HG02870 (cell line): ENCODE measurements around the gene ACP2.
"Not testable (repeated sequence)": the region's sequence is repeated elsewhere in the genome, so short reads cannot be mapped to it uniquely, and the experiment has no call there.

Experiments
- ATAC-seq: cut with Tn5 transposase; IDR thresholded peaks from one replicate; pipeline ENCODE4 v1.9.1; 2021; ENCODE audit warnings: mild to moderate bottlenecking, moderate library complexity; ENCODE audit not compliant: unreplicated experiment

ACP2 gene

DNA sequence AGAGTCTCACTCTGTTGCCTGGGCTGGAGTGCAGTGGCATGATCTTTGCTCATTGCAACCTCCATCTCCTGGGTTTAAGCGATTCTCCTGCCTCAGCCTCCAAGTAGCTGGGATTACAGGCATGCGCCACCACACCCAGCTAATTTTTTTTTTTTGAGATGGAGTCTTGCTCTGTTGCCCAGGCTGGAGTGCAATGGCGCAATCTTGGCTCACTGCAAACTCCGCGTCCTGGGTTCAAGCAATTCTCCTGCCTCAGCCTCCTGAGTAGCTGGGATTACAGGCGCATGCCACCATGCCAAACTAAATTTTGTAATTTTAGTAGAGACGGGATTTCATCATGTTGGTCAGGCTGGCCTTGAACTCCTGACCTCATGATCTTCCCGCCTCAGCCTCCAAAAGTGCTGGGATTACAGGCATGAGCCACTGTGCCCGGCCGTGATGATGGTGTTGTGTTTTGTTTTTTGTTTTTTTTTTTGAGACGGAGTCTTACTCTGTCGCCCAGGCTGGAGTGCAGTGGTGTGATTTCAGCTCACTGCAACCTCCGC lies 40.5 kb downstream of the ACP2 start:
- ATAC-seq, result not testable (repeated sequence)

DNA sequence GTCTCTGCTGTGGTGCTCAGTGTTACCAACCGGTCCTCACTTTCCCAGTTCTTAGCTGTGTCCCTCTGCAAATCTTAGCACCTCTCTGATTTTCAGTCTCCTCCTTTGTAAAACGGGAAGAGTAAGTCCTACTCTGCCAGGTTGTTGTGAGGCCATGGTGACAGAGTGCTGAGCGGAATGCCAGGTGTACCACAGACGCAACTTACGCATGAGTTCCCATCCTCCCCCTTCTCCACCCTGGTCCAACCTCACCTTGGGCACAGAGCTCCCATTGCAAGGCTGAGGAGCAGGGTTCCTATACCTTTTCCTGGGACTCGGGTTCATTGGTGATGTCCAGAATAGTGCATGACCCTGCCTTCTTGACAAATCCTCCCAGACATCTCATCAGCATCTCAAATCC lies 41.2 kb downstream of the ACP2 start:
- ATAC-seq, result no peak

DNA sequence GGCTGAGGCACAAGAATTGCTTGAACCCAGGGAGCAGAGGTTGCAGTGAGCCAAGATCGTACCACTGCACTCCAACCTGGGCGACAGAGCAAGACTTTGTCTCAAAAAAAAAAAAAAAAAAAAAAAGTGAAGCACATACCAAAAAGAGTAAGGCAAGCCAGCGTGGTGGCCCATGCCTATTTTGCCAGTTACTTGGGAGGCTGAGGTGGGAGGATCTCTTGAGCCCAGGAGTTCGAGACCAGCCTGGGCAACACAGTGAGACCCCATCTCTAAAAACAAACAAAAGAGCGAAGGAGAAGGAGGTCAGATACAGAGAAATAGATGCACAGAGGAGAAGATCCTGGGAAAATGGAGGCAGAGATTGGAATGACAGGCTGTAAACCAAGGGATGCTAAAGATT lies 42.0 kb downstream of the ACP2 start:
- not testable (repeated sequence) for ATAC-seq

DNA sequence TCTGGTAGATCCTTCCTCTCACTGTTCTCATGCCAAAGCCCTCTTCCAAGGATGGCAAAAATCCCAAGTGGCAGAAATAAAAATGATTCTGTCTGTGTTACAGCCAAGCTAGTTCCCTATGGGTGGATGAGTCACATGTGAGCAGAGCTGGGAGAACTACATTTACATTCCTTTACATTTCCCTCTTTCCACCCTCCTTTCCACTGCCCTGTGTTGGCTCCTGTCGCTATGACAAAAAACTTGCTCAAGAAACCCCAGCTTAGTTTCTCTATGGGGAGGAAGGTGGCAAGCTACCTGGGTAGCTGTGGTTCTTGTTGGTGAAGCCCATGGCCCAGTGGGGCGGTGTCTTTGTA lies 44.0 kb downstream of the ACP2 start:
- no peak for ATAC-seq

- no peak for ATAC-seq
Observed at GRCh38 chr11:47202576-47202975, 46.0 kb downstream of the ACP2 start.

- no peak for ATAC-seq
Observed at GRCh38 chr11:47201015-47201414, 47.6 kb downstream of the ACP2 start.

DNA sequence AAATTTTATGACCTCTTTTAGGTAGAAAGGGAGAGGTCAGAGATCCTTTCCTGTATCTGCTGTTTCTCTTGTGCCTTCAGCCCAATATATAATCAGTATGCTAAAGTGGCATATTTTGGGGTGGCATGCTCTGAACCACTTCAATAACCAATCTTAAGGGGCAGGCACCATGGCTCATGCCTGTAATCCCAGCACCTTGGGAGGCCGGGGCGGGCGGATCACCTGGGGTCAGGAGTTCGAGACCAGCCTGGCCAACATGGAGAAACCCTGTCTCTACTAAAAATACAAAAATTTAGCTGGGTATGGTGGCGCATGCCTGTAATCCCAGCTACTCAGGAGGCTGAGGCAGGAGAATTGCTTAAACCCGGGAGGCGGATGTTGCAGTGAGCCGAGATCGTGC lies 50.5 kb downstream of the ACP2 start:
- ATAC-seq, result not testable (repeated sequence)

DNA sequence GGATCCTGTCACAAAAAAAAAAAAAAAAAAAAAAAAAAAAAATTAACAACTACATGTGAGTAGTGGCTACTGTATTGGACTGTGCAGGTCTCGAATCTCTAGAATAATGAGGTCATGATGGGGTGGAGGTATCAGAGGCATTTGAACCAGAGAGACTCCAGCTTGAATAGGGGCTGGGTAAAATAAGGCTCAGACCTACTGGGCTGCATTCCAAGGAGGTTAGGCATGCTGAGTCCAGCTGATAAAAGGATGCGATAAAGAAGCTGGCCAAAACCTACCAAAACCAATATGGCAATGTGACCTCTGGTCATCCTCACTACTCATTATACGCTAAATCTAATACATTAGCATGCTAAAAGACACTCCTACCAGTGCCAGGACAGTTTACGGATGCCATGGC lies 56.5 kb downstream of the ACP2 start:
- ATAC-seq, result no peak

- not testable (repeated sequence) for ATAC-seq
Observed at GRCh38 chr11:47191137-47191536, 57.5 kb downstream of the ACP2 start.
